ENCODE results near the gene SMIM35.

Gene SMIM35

DNA sequence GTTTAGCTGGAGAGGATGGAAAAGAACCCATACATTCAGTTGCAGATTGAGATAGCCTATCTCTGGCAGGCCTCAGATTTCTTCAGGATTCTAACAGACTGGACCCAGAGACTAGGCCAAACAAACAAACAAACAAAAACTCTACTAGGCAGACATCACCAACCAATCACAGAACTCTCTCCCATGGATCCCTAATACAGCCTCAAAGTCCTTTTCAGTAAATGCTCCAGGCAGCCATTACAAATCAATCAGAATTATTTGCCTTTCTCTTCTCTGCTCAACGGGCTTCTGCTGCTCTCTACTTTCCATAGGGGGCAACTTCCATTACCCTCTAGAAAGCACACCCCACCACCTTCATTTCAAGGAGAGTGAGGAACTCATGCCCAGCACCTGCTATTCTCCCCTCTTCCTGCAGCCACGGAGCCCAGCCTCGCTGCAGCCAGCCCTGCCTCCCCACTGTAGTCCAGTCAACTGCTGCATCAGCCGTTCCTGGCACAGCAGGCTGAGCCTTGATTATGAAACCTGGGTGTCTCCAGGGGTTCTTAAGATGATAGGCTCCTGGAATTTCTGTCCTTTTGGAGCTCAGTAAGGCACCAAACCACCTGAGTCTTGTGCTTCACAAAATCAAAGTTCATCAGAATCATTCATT, 19.0 kb upstream of the SMIM35 start:
- Histone ChIP-seq H3K36me3 (ENCODE audit: insufficient read depth, low read length) (no peaks in the 10 kb centered on the region), H3K4me3 (ENCODE audit: low read length) (no peak overlapping the region), H3K9ac (ENCODE audit: low read depth, low read length) (no peak overlapping the region), H3K4me1 (ENCODE audit: control insufficient read depth, insufficient read depth, low read length) (no peaks in the 10 kb centered on the region), H3K4me2 (ENCODE audit: low read length) (no peak overlapping the region), H3K9me3 (replicated peaks; ENCODE audit: low read length) (no peaks in the 10 kb centered on the region), H3K27me3 (ENCODE audit: control insufficient read depth, insufficient read depth, low read length) (no peaks in the 10 kb centered on the region)

DNA sequence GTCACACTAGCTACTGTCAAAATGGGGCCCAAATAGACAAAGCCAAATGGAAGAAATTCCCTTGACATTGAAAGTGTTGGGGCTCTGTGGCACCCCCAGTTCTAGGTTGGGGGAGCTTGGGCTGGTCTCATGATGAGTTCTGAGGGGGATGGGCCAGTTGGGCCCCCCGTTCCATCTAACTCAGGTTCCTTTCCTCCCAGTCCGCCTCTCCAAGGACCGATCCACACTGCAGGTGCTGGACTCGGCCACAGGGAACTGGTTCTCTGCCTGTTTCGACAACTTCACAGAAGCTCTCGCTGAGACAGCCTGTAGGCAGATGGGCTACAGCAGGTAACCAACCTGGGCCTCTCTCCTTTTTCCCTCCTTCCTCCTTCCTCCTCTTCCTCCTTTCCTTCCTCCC, 17.7 kb upstream of the SMIM35 start:
- peaks cover 6% of the 10 kb centered on the region for H3K27me3 ChIP-seq (ENCODE audit: control insufficient read depth, insufficient read depth, low read length)
- no peaks in the 10 kb centered on the region for H3K9me3 ChIP-seq (replicated peaks; ENCODE audit: low read length)
- no peaks in the 10 kb centered on the region for H3K36me3 ChIP-seq (ENCODE audit: insufficient read depth, low read length)
- H3K9ac ChIP-seq (ENCODE audit: low read depth, low read length), result no peak overlapping the region
- H3K4me2 ChIP-seq (ENCODE audit: low read length), result no peak overlapping the region
- H3K4me1 ChIP-seq (ENCODE audit: control insufficient read depth, insufficient read depth, low read length), result no peaks in the 10 kb centered on the region
- H3K4me3 ChIP-seq (ENCODE audit: low read length), result no peak overlapping the region

GRCh38 chr11:118102721-118103261, 16.0 kb upstream of the SMIM35 start:
- Histone ChIP-seq H3K36me3 (ENCODE audit: insufficient read depth, low read length) (no peaks in the 10 kb centered on the region), H3K4me1 (ENCODE audit: control insufficient read depth, insufficient read depth, low read length) (no peaks in the 10 kb centered on the region), H3K9ac (ENCODE audit: low read depth, low read length) (no peak overlapping the region)

DNA sequence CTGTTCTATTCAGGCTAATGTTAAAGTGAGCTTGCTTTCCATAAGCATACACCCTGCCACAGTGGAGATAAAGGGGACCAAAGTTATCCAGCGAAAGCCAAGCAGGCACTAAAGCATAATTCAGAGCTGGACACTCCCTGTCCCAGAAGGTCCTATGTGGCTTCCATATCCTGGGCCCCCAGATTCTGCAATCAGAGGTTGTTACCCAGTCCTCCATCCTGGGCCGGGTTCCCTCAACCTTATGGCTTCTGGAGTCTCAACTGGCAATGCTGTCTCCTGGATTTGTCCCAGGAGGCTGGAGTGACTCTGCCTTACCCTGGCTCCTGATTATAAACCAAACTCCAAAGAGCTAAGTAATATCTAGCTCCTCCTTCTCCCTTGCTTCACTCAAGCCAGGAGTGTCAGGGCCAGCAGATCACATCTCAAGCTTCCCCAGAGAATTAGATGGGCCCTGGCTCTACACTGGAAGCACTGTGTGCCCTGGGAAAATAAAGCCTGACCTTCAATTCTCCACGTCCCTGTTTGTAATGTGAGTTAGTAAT, 14.0 kb upstream of the SMIM35 start:
- H3K9me3 ChIP-seq (replicated peaks; ENCODE audit: low read length), result no peaks in the 10 kb centered on the region
- no peak overlapping the region for H3K4me2 ChIP-seq (ENCODE audit: low read length)
- no peak overlapping the region for H3K4me3 ChIP-seq (ENCODE audit: low read length)
- H3K36me3 ChIP-seq (ENCODE audit: insufficient read depth, low read length), result no peaks in the 10 kb centered on the region
- H3K4me1 ChIP-seq (ENCODE audit: control insufficient read depth, insufficient read depth, low read length), result no peaks in the 10 kb centered on the region
- peaks cover 9% of the 10 kb centered on the region for H3K27me3 ChIP-seq (ENCODE audit: control insufficient read depth, insufficient read depth, low read length)
- no peak overlapping the region for H3K9ac ChIP-seq (ENCODE audit: low read depth, low read length)

More at GRCh38 chr11:118102721-118103261, 16.0 kb upstream of the SMIM35 start:
- H3K27me3 ChIP-seq (ENCODE audit: control insufficient read depth, insufficient read depth, low read length), result peaks cover 9% of the 10 kb centered on the region
- H3K4me2 ChIP-seq (ENCODE audit: low read length), result no peak overlapping the region
- H3K9me3 ChIP-seq (replicated peaks; ENCODE audit: low read length), result no peaks in the 10 kb centered on the region
- H3K4me3 ChIP-seq (ENCODE audit: low read length), result no peak overlapping the region

- no peaks in the 10 kb centered on the region for H3K4me1 ChIP-seq (ENCODE audit: control insufficient read depth, insufficient read depth, low read length)
- no peaks in the 10 kb centered on the region for H3K9me3 ChIP-seq (replicated peaks; ENCODE audit: low read length)
- no peak overlapping the region for H3K4me3 ChIP-seq (ENCODE audit: low read length)
- no peak overlapping the region for H3K9ac ChIP-seq (ENCODE audit: low read depth, low read length)
- no peaks in the 10 kb centered on the region for H3K36me3 ChIP-seq (ENCODE audit: insufficient read depth, low read length)
- no peak overlapping the region for H3K4me2 ChIP-seq (ENCODE audit: low read length)
- peaks cover 9% of the 10 kb centered on the region for H3K27me3 ChIP-seq (ENCODE audit: control insufficient read depth, insufficient read depth, low read length)
Measured at GRCh38 chr11:118099838-118100556, 13.2 kb upstream of the SMIM35 start.

DNA sequence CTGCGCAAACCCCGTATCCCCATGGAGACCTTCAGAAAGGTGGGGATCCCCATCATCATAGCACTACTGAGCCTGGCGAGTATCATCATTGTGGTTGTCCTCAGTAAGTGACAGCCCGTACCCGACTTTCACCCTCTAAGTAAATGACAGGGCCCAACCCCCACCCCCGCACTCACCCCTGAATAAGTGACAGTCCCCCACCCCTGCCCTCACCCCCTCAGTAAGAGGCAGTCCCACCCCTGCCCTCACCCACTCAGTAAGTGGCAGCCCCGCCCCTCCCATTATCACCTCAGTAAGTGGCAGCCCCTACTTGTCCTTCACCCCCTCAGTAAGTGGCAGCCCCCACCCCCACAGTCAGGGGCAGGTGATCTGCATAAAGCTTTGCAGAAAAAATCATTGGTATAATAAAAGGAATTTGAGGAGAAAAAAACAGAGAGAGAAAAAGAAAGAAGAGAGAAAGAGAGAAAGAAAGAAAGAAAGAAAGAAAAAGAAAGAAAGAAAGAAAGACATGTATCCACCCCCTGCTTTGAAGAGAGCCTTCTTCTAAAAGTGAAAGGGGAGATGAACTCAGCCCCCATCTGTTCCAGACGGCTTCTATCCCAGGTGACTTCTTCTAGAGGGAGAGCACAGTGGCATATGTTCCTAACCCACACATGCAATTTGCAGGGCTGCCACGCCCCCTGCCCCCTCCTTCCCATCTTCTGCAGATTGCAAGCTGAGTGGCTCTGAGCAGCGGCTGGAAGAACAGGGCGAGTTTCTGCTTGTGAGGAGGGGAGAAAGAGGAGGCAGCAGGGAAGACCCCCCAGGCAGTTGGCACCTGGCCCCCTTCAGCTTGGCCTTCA, 12.5 kb upstream of the SMIM35 start:
- Histone ChIP-seq H3K36me3 (ENCODE audit: insufficient read depth, low read length) (no peaks in the 10 kb centered on the region), H3K9me3 (replicated peaks; ENCODE audit: low read length) (no peaks in the 10 kb centered on the region), H3K4me2 (ENCODE audit: low read length) (no peak overlapping the region), H3K9ac (ENCODE audit: low read depth, low read length) (no peak overlapping the region), H3K4me1 (ENCODE audit: control insufficient read depth, insufficient read depth, low read length) (no peaks in the 10 kb centered on the region), H3K4me3 (ENCODE audit: low read length) (no peak overlapping the region), H3K27me3 (ENCODE audit: control insufficient read depth, insufficient read depth, low read length) (peaks cover 9% of the 10 kb centered on the region)

- Histone ChIP-seq H3K4me2 (ENCODE audit: low read length) (no peak overlapping the region), H3K4me3 (ENCODE audit: low read length) (no peak overlapping the region), H3K4me1 (ENCODE audit: control insufficient read depth, insufficient read depth, low read length) (no peaks in the 10 kb centered on the region), H3K36me3 (ENCODE audit: insufficient read depth, low read length) (no peaks in the 10 kb centered on the region), H3K9me3 (replicated peaks; ENCODE audit: low read length) (no peaks in the 10 kb centered on the region), H3K27me3 (ENCODE audit: control insufficient read depth, insufficient read depth, low read length) (peaks cover 9% of the 10 kb centered on the region), H3K9ac (ENCODE audit: low read depth, low read length) (no peak overlapping the region)
Measured at GRCh38 chr11:118095967-118096367, 9.2 kb upstream of the SMIM35 start.

GRCh38 chr11:118095493-118095892, 8.7 kb upstream of the SMIM35 start:
- Histone ChIP-seq H3K9me3 (replicated peaks; ENCODE audit: low read length) (no peaks in the 10 kb centered on the region), H3K36me3 (ENCODE audit: insufficient read depth, low read length) (no peaks in the 10 kb centered on the region), H3K4me2 (ENCODE audit: low read length) (no peak overlapping the region), H3K27me3 (ENCODE audit: control insufficient read depth, insufficient read depth, low read length) (peaks cover 6% of the 10 kb centered on the region), H3K4me3 (ENCODE audit: low read length) (no peak overlapping the region), H3K4me1 (ENCODE audit: control insufficient read depth, insufficient read depth, low read length) (no peaks in the 10 kb centered on the region), H3K9ac (ENCODE audit: low read depth, low read length) (no peak overlapping the region)

GRCh38 chr11:118092907-118093571, 6.3 kb upstream of the SMIM35 start:
- Histone ChIP-seq H3K4me1 (ENCODE audit: control insufficient read depth, insufficient read depth, low read length) (no peaks in the 10 kb centered on the region), H3K4me2 (ENCODE audit: low read length) (no peak overlapping the region), H3K9ac (ENCODE audit: low read depth, low read length) (no peak overlapping the region), H3K36me3 (ENCODE audit: insufficient read depth, low read length) (no peaks in the 10 kb centered on the region), H3K27me3 (ENCODE audit: control insufficient read depth, insufficient read depth, low read length) (no peaks in the 10 kb centered on the region), H3K4me3 (ENCODE audit: low read length) (no peak overlapping the region), H3K9me3 (replicated peaks; ENCODE audit: low read length) (no peaks in the 10 kb centered on the region)

DNA sequence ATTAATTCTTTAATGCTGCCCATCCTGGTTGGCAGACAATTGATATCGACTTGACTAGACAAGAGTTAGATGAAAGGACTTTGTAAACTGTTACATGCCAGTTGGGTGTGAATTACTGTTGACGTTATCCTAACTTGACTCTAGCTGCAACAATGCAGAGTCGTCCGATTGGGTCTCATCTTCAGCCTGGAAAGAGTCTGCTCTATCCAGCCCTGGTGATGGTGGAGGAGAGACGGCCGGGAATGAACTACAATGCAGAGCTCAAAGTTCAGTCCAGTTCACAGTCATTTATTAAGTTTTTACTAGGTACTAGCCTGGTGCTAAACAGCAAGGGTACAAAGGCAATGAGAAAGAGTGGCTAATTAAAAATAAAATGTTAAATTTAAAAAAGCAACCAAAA, 4.9 kb upstream of the SMIM35 start:
- Histone ChIP-seq H3K27me3 (ENCODE audit: control insufficient read depth, insufficient read depth, low read length) (no peaks in the 10 kb centered on the region), H3K4me3 (ENCODE audit: low read length) (no peak overlapping the region), H3K4me1 (ENCODE audit: control insufficient read depth, insufficient read depth, low read length) (no peaks in the 10 kb centered on the region), H3K9me3 (replicated peaks; ENCODE audit: low read length) (no peaks in the 10 kb centered on the region), H3K4me2 (ENCODE audit: low read length) (no peak overlapping the region), H3K36me3 (ENCODE audit: insufficient read depth, low read length) (no peaks in the 10 kb centered on the region), H3K9ac (ENCODE audit: low read depth, low read length) (no peak overlapping the region)
